Tibial nerve (tissue), 4 donors: ENCODE data around the gene SLIT2. TPM values are rescaled to one million over a fixed set of nuclear protein-coding genes. Genes with fewer than 3 reads are reported as not detected.

Experiments
- DNase-seq, 2 donors: peaks; one replicate each; pipeline ENCODE4 v3.0.0-alpha.2; 2019; ENCODE audit warnings: low spot score in 2 of 2
- H3K27ac ChIP-seq, 4 donors: fragments of 200-600 bp; sonication (generic) in 3 of 4; one replicate each; pipeline ENCODE4 v1.5.1; 2017 to 2019; ENCODE audit warnings: mild to moderate bottlenecking in 1 of 4
- H3K27me3 ChIP-seq, 2 donors: fragments of 200-600 bp; sonication (generic) in 1 of 2; one replicate each; pipeline versions ENCODE4 v1.5.1 to v1.6.0; 2017 to 2019
- H3K36me3 ChIP-seq, 3 donors: fragments of 200-600 bp; sonication (generic); one replicate each; pipeline ENCODE4 v1.5.1; 2018 to 2019
- H3K4me1 ChIP-seq, 4 donors: fragments of 200-600 bp; sonication (generic) in 3 of 4; one replicate each; pipeline ENCODE4 v1.5.1; 2017 to 2019
- H3K4me3 ChIP-seq, 4 donors: fragments of 200-600 bp; sonication (generic) in 3 of 4; one replicate each; pipeline ENCODE4 v1.5.1; 2017 to 2019; ENCODE audit warnings: mild to moderate bottlenecking in 1 of 4, moderate library complexity in 1 of 4
- H3K9me3 ChIP-seq, 4 donors: fragments of 200-600 bp; sonication (generic) in 3 of 4; one replicate each; pipeline ENCODE4 v1.5.1; 2017 to 2019
- CTCF ChIP-seq, 5 experiments: fragments of 200-600 bp in 3 of 5; fragments of 450-650 bp in 2 of 5; sonication (generic) in 3 of 5; IDR thresholded peaks; one replicate each; pipeline ENCODE4 v1.5.1; 2016 to 2019; ENCODE audit warnings: antibody characterized with exemption in 5 of 5, mild to moderate bottlenecking in 3 of 5, moderate library complexity in 2 of 5
- EP300 ChIP-seq, 2 donors: sonication (generic); formaldehyde crosslinking; IDR thresholded peaks; one replicate each; pipeline ENCODE4 v1.6.1; 2017; ENCODE audit warnings: antibody characterized with exemption in 2 of 2, mild to moderate bottlenecking in 1 of 2
- POLR2A ChIP-seq, 2 donors: fragments of 450-650 bp; IDR thresholded peaks; one replicate each; pipeline ENCODE4 v1.6.1; 2017; ENCODE audit warnings: antibody characterized with exemption in 2 of 2, mild to moderate bottlenecking in 2 of 2, moderate library complexity in 2 of 2
- WGBS, 2 donors: methylation state at CpG; one replicate each; pipeline ENCODE4 v1.1.5; 2018; 5-methylcytosine and 5-hydroxymethylcytosine counted together
- total RNA-seq, 4 donors: library from RNA; depleted of rRNA; stranded (reverse); fragments of >200 nt; gene quantifications; one replicate each; pipeline ENCODE4 v1.1.0, GENCODE V29; 2016

Gene SLIT2
- total RNA-seq, 4 donors from 2014 or later, result 38.6 to 66.2 (median 47.2) TPM

GRCh38 chr4:20237894-20238537, 13.7 kb upstream of the SLIT2 start:
- Histone ChIP-seq H3K4me3 (no peak overlapping the region), H3K36me3 (no peaks in the 10 kb centered on the region), H3K4me1 (no peaks in the 10 kb centered on the region), H3K27me3 (no peaks in the 10 kb centered on the region), H3K27ac (no peak overlapping the region), H3K9me3 (no peaks in the 10 kb centered on the region)
- TF ChIP-seq EP300 (IDR thresholded peaks at IDR 0.05) (no peak), CTCF (IDR thresholded peaks at IDR 0.05) (no peak), POLR2A (IDR thresholded peaks at IDR 0.05) (no peak)
- DNase-seq, result no peak
- 94 to 95% methylated on average over 3 of the region's 3 CpGs for WGBS, 2 donors

- no peak overlapping the region for H3K27ac ChIP-seq
- no peaks in the 10 kb centered on the region for H3K36me3 ChIP-seq
- peak in 1 of 2 donors; percentile 12 for DNase-seq
- H3K4me3 ChIP-seq, result no peak overlapping the region
- TF ChIP-seq EP300 (IDR thresholded peaks at IDR 0.05) (no peak), POLR2A (IDR thresholded peaks at IDR 0.05) (no peak), CTCF (IDR thresholded peaks at IDR 0.05) (peak; percentile 49 to 62 (median 55))
- H3K4me1 ChIP-seq, result peaks cover 0 to 33% (median 5%) of the 10 kb centered on the region in 4 donors
- H3K9me3 ChIP-seq, result no peaks in the 10 kb centered on the region
- H3K27me3 ChIP-seq, result no peaks in the 10 kb centered on the region
- 4 to 8% methylated on average over 3 of the region's 3 CpGs for WGBS, 2 donors
These were observed 3.5 kb upstream of the SLIT2 start for GRCh38 chr4:20248155-20248558.

DNA sequence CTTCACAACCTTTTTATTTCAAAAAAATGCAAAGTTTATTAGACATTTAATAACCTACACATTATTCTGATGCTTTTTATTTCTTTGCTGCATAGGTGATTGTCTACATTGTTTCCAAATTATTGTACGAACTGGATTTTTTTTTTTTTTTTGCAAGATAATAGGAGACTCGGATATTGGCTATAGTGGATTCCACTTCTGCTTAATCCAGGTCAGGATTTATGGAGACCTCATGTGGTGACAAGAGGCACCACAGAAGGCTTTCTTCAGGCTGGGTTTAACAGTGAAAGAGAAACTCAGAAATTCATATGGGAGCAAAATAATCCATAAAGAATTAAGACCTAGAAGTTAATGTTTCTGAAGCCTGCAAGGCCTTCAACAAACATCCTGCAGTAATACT, 2.4 kb upstream of the SLIT2 start:
- Histone ChIP-seq H3K9me3 (no peaks in the 10 kb centered on the region), H3K27me3 (peaks cover 0 to 6% of the 10 kb centered on the region in 2 donors), H3K4me1 (peaks cover 0 to 44% (median 5%) of the 10 kb centered on the region in 4 donors), H3K36me3 (no peaks in the 10 kb centered on the region), H3K4me3 (no peak overlapping the region), H3K27ac (peak overlapping the region in 1 of 4 donors; percentile 4)
- TF ChIP-seq CTCF (IDR thresholded peaks at IDR 0.05) (peak in 3 of 5 experiments; percentile 12 to 41 (median 25)), EP300 (IDR thresholded peaks at IDR 0.05) (no peak), POLR2A (IDR thresholded peaks at IDR 0.05) (no peak)
- 35 to 36% methylated on average over 2 of the region's 2 CpGs for WGBS, 2 donors
- DNase-seq, result no peak

- 2 to 4% methylated on average over 28 to 33 of the region's 35 CpGs for WGBS, 2 donors
- DNase-seq, result no peak
- Histone ChIP-seq H3K36me3 (no peaks in the 10 kb centered on the region), H3K9me3 (no peaks in the 10 kb centered on the region), H3K4me1 (peaks cover 0 to 61% (median 5%) of the 10 kb centered on the region in 4 donors), H3K27ac (peak overlapping the region; percentile 70 to 88 (median 84)), H3K4me3 (peak overlapping the region; percentile 50 to 78 (median 67)), H3K27me3 (peaks cover 0 to 12% of the 10 kb centered on the region in 2 donors)
- TF ChIP-seq EP300 (IDR thresholded peaks at IDR 0.05) (no peak), POLR2A (IDR thresholded peaks at IDR 0.05) (no peak), CTCF (IDR thresholded peaks at IDR 0.05) (no peak)
These were observed 492 bp upstream of the SLIT2 start for GRCh38 chr4:20251031-20251795.
